Measurements from ENCODE around the gene SYCN. TPM values are rescaled to one million over a fixed set of nuclear protein-coding genes. Genes with fewer than 3 reads are reported as not detected.

The SYCN gene
- total and polyA plus RNA-seq, 2 donors (not counting 1 experiment from before 2014, with no cell fraction given): not detected

GRCh38 chr19:39160889-39161672 lies 43.0 kb downstream of the SYCN start:
- Histone ChIP-seq H2AFZ (ENCODE audit: insufficient read depth, low read depth, low read length, poor library complexity, severe bottlenecking) (no peak overlapping the region), H3K36me3 (replicated peaks in 1 of 2; ENCODE audit: control extremely low read depth in 1 of 2, control insufficient read depth in 1 of 2, extremely low read depth in 1 of 2, insufficient read depth in 2 of 2, low read length in 1 of 2) (no peaks in the 10 kb centered on the region), H3K27ac (ENCODE audit: low read length in 2 of 2) (no peak overlapping the region), H3K4me2 (replicated peaks; ENCODE audit: low read depth, low read length, poor library complexity, severe bottlenecking) (no peak overlapping the region), H3K9ac (ENCODE audit: low read length) (no peak overlapping the region), H3K9me3 (ENCODE audit: control extremely low read depth in 1 of 3, control insufficient read depth in 2 of 3, insufficient read depth in 1 of 3, low read length in 2 of 3) (no peaks in the 10 kb centered on the region), H3K79me2 (ENCODE audit: control insufficient read depth, insufficient read depth, low read length) (peaks cover 39% of the 10 kb centered on the region), H3K4me1 (ENCODE audit: control insufficient read depth in 2 of 2, insufficient read depth in 2 of 2, low read length in 2 of 2) (no peaks in the 10 kb centered on the region), H4K20me1 (ENCODE audit: control insufficient read depth, insufficient read depth, low read length, poor library complexity, severe bottlenecking) (peaks cover 41% of the 10 kb centered on the region), H3K4me3 (ENCODE audit: control extremely low read depth in 1 of 5, extremely low read depth in 1 of 5, insufficient read depth in 1 of 5, low read depth in 2 of 5, low read length in 4 of 5) (no peak overlapping the region), H3K27me3 (replicated peaks in 1 of 4; ENCODE audit: control extremely low read depth in 1 of 4, control insufficient read depth in 3 of 4, insufficient read depth in 4 of 4, low read length in 3 of 4) (no peaks in the 10 kb centered on the region)
- ChIA-PET CTCF (no interaction called here), POLR2A (no interaction called here)
- no peaks in the 10 kb centered on the region for H3K27me3 Mint-ChIP-seq
- no peak overlapping the region for H3K4me3 Mint-ChIP-seq
- 94% methylated on average over 21 of the region's 21 CpGs for WGBS (ENCODE audit: insufficient coverage)
- H3K4me1 Mint-ChIP-seq: peaks cover 7% of the 10 kb centered on the region
- H3K9me3 Mint-ChIP-seq (ENCODE audit: insufficient read depth): no peaks in the 10 kb centered on the region
- no peak for TF ChIP-seq CTCF (IDR thresholded peaks at IDR 0.05)
- no peak overlapping the region for H3K27ac Mint-ChIP-seq
- ATAC-seq (ENCODE audit: low read depth): no peak
- DNase-seq: no peak
- intact Hi-C loops (cut with micrococcal nuclease): no loop called here

GRCh38 chr19:39160523-39160861 lies 43.6 kb downstream of the SYCN start:
- CTCF ChIA-PET: no interaction called here
- H3K4me2 ChIP-seq (replicated peaks; ENCODE audit: low read depth, low read length, poor library complexity, severe bottlenecking): no peak overlapping the region
- Mint-ChIP-seq H3K27ac (no peak overlapping the region), H3K27me3 (no peaks in the 10 kb centered on the region), H3K4me3 (no peak overlapping the region), H3K4me1 (peaks cover 8% of the 10 kb centered on the region), H3K9me3 (ENCODE audit: insufficient read depth) (no peaks in the 10 kb centered on the region)
- no peak for ATAC-seq (ENCODE audit: low read depth)
- no peak overlapping the region for H3K27ac ChIP-seq (ENCODE audit: low read length in 2 of 2)
- H3K4me1 ChIP-seq (ENCODE audit: control insufficient read depth in 2 of 2, insufficient read depth in 2 of 2, low read length in 2 of 2): no peaks in the 10 kb centered on the region
- 87% methylated on average over 7 of the region's 8 CpGs for WGBS (ENCODE audit: insufficient coverage)
- POLR2A ChIA-PET: no interaction called here
- no peaks in the 10 kb centered on the region for H3K9me3 ChIP-seq (ENCODE audit: control extremely low read depth in 1 of 3, control insufficient read depth in 2 of 3, insufficient read depth in 1 of 3, low read length in 2 of 3)
- no peak for DNase-seq
- no peaks in the 10 kb centered on the region for H3K36me3 ChIP-seq (replicated peaks in 1 of 2; ENCODE audit: control extremely low read depth in 1 of 2, control insufficient read depth in 1 of 2, extremely low read depth in 1 of 2, insufficient read depth in 2 of 2, low read length in 1 of 2)
- H3K4me3 ChIP-seq (ENCODE audit: control extremely low read depth in 1 of 5, extremely low read depth in 1 of 5, insufficient read depth in 1 of 5, low read depth in 2 of 5, low read length in 4 of 5): no peak overlapping the region
- intact Hi-C loops (cut with micrococcal nuclease): no loop called here
- no peaks in the 10 kb centered on the region for H3K27me3 ChIP-seq (replicated peaks in 1 of 4; ENCODE audit: control extremely low read depth in 1 of 4, control insufficient read depth in 3 of 4, insufficient read depth in 4 of 4, low read length in 3 of 4)
- H2AFZ ChIP-seq (ENCODE audit: insufficient read depth, low read depth, low read length, poor library complexity, severe bottlenecking): no peak overlapping the region
- no peak overlapping the region for H3K9ac ChIP-seq (ENCODE audit: low read length)
- H3K79me2 ChIP-seq (ENCODE audit: control insufficient read depth, insufficient read depth, low read length): peaks cover 44% of the 10 kb centered on the region
- peaks cover 47% of the 10 kb centered on the region for H4K20me1 ChIP-seq (ENCODE audit: control insufficient read depth, insufficient read depth, low read length, poor library complexity, severe bottlenecking)
- TF ChIP-seq CTCF (IDR thresholded peaks at IDR 0.05): no peak
- no peak for TF ChIP-seq EZH2 (IDR thresholded peaks at IDR 0.05; ENCODE audit: borderline replicate concordance, insufficient read depth, low read depth, low read length, poor library complexity, severe bottlenecking)
